IPS-20b (cell line): Measurements from ENCODE around the gene HLA-B.
A peak's percentile ranks its signal among the peaks of the same experiment; 100 is the strongest.
"Not testable (repeated sequence)": the region's sequence is repeated elsewhere in the genome, so short reads cannot be mapped to it uniquely, and the experiment has no call there.

Source experiments
- H3K27ac ChIP-seq: one replicate; pipeline ENCODE4 v1.5.1; 2013; ENCODE audit warnings: low read length
- H3K27me3 ChIP-seq: 2 replicates; pipeline ENCODE4 v1.6.1; 2013; ENCODE audit warnings: mild to moderate bottlenecking, low read length, inconsistent platforms; ENCODE audit not compliant: insufficient read depth
- H3K36me3 ChIP-seq: 2 replicates; pipeline ENCODE4 v1.6.1; 2013; ENCODE audit warnings: low read depth, mild to moderate bottlenecking, inconsistent platforms, low read length, moderate library complexity; ENCODE audit not compliant: insufficient read depth
- H3K4me1 ChIP-seq: 2 replicates; pipeline ENCODE4 v1.6.1; 2013; ENCODE audit warnings: mild to moderate bottlenecking, control low read depth, inconsistent platforms, low read length, moderate library complexity; ENCODE audit not compliant: insufficient read depth
- H3K4me3 ChIP-seq: 2 replicates; pipeline ENCODE4 v1.5.1; 2013; ENCODE audit warnings: mild to moderate bottlenecking, low read length, inconsistent platforms
- H3K9ac ChIP-seq: 2 replicates; pipeline ENCODE4 v1.6.1; 2013; ENCODE audit warnings: low read depth, mild to moderate bottlenecking, inconsistent platforms, low read length, moderate library complexity
- H3K9me3 ChIP-seq: 2 replicates; pipeline ENCODE4 v1.6.1; 2013; ENCODE audit warnings: mild to moderate bottlenecking, low read depth, low read length, inconsistent platforms; ENCODE audit not compliant: insufficient read depth

Gene HLA-B

DNA sequence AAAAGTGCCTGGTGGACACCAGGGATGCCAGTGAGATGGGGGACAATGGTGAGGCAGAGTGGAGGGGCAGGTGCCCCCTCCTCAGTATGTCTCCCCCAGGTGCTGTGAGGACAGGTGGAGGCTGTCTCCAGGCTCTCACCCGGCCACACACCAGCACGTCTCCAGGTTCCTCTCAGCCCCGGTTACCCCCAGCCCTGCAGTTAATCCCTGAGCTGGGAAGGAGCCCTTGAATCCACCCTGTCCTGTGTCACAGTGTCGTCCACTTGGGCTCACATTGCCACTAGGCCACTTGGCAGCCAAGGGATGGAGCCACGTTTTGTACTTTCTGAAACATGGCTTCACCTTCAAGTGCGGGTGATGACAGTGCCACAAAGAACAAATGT is 21.7 kb upstream of the HLA-B start:
- no peak overlapping the region for H3K27ac ChIP-seq
- no peak overlapping the region for H3K9ac ChIP-seq
- no peaks in the 10 kb centered on the region for H3K4me1 ChIP-seq
- H3K27me3 ChIP-seq: no peaks in the 10 kb centered on the region; the same call in 1 of the 2 replicates
- no peak overlapping the region for H3K4me3 ChIP-seq
- H3K9me3 ChIP-seq: no peaks in the 10 kb centered on the region
- H3K36me3 ChIP-seq: no peaks in the 10 kb centered on the region

- no peaks in the 10 kb centered on the region for H3K4me1 ChIP-seq
- no peak overlapping the region for H3K27ac ChIP-seq
- no peak overlapping the region for H3K9ac ChIP-seq
- H3K27me3 ChIP-seq: no peaks in the 10 kb centered on the region; the same call in 1 of the 2 replicates
- no peaks in the 10 kb centered on the region for H3K36me3 ChIP-seq
- H3K4me3 ChIP-seq: no peak overlapping the region
- H3K9me3 ChIP-seq: no peaks in the 10 kb centered on the region
Measured at GRCh38 chr6:31378062-31378720, 21.2 kb upstream of the HLA-B start.

DNA sequence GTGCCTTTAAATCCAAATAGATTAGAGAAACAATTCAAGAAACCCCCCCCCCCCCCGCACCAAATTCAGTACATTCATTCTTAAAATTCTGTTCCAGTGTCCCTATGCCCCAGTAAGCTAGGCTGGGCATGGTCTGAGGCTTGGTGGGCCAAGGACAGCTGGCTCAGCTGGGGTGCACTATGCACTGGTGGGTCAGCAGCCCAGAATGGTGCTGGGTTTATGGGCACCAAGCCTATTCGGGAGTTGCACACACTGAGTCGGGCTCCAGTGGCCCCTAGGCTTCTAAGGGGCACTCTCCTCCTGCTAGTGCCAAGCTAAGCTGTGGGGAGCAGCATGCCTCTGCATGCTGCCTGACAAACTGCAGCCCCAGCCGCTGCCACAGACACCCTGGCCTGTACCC is 20.1 kb upstream of the HLA-B start:
- Histone ChIP-seq H3K27me3 (no peaks in the 10 kb centered on the region; the same call in 1 of the 2 replicates), H3K4me1 (no peaks in the 10 kb centered on the region), H3K36me3 (no peaks in the 10 kb centered on the region), H3K4me3 (no peak overlapping the region), H3K27ac (no peak overlapping the region), H3K9ac (no peak overlapping the region), H3K9me3 (no peaks in the 10 kb centered on the region)

DNA sequence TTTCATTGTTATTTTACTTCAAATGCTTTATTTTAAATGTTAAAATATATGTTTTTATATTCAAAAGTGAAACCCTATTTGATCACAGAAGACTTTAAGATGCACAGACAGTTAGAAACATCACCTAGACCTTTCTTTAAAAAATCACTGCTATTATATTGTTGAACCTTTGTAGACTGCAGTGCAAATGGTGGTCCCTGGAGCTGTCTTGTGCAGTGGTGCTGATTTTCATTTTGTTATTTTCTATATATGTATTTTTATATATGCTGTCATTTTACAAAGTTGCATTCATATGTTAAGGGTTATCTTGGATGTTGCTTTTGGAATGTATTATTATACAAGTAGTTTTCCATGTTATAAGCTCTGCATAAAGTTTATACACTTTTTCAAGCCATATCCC is 18.7 kb upstream of the HLA-B start:
- H3K4me3 ChIP-seq: no peak overlapping the region
- no peaks in the 10 kb centered on the region for H3K4me1 ChIP-seq
- no peak overlapping the region for H3K9ac ChIP-seq
- no peak overlapping the region for H3K27ac ChIP-seq
- H3K27me3 ChIP-seq: no peaks in the 10 kb centered on the region; the same call in 1 of the 2 replicates
- H3K36me3 ChIP-seq: no peaks in the 10 kb centered on the region
- no peaks in the 10 kb centered on the region for H3K9me3 ChIP-seq

- not testable (repeated sequence) for H3K4me1 ChIP-seq, H3K4me3 ChIP-seq, H3K9ac ChIP-seq, H3K36me3 ChIP-seq, H3K27ac ChIP-seq, H3K27me3 ChIP-seq, H3K9me3 ChIP-seq
Measured at GRCh38 chr6:31374118-31374517, 17.1 kb upstream of the HLA-B start.

- Histone ChIP-seq H3K27ac (no peak overlapping the region), H3K27me3 (peaks cover 42% of the 10 kb centered on the region), H3K36me3 (no peaks in the 10 kb centered on the region), H3K4me3 (no peak overlapping the region), H3K9me3 (no peaks in the 10 kb centered on the region), H3K9ac (no peak overlapping the region), H3K4me1 (no peaks in the 10 kb centered on the region)
Measured at GRCh38 chr6:31368461-31368860, 11.5 kb upstream of the HLA-B start.

DNA sequence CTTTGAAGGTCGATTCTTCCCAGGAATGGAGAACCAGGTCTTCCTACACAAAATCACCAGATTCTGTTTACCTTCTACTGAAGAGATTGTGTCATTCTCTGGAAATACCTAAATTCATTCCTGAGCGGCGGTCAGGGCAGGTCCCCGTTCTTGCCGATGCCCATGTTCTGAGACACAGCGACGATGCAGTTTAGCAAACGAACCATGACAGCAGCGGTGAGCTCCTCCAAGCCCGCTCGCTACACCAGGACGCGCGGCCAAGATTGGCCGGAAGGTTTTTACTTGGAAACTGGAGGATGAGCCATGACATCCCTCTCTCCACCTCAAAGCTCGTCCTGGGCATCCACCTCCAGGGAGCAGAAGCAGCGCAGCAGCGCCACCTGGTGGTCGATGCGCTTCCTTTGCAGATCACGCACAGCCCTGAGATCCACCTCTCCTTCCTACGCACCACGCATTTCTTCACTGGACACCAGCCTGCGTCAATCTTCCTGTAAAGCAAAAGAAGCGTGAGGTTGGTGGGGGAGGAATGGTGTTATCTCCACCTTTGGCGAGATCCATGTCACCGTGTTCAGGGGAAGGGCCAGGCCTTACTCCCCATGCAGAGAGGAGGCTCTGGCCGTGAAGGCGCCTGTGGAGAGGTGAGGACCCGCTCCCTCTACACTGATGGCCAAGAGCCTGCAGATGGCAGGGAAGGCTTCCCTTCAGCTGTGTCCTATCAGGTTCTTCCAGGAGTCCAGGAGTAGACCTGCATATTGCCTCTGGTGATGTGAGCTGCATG is 9.9 kb upstream of the HLA-B start:
- Histone ChIP-seq H3K27ac (no peak overlapping the region), H3K36me3 (no peaks in the 10 kb centered on the region), H3K9me3 (no peaks in the 10 kb centered on the region), H3K27me3 (peaks cover 51% of the 10 kb centered on the region), H3K4me3 (peak overlapping the region; percentile 48; the same call in 1 of the 2 replicates), H3K9ac (no peak overlapping the region), H3K4me1 (no peaks in the 10 kb centered on the region)

DNA sequence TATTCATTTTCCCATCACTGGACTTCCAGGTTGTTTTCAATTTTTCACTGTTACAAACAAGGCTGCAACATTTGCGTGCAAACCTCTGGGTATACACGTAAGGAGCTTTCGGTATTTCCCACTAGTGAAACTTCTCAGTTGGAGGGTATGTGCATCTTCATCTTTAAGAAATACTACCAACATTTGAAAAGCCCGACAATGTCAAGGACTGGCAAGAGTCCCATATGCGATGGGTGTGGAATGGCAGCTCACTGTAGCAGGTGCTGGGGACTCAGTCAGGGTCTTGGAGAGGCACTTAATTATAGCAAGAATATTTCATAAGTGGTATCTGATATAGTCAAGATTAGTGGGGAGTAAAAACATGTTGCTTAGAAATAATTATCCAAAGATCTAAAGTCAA is 8.9 kb upstream of the HLA-B start:
- Histone ChIP-seq H3K9me3 (no peaks in the 10 kb centered on the region), H3K27me3 (peaks cover 51% of the 10 kb centered on the region), H3K9ac (no peak overlapping the region), H3K4me3 (no peak overlapping the region), H3K27ac (no peak overlapping the region), H3K4me1 (no peaks in the 10 kb centered on the region), H3K36me3 (no peaks in the 10 kb centered on the region)

GRCh38 chr6:31363811-31364210 is 6.8 kb upstream of the HLA-B start:
- Histone ChIP-seq H3K27me3 (peaks cover 70% of the 10 kb centered on the region), H3K4me1 (no peaks in the 10 kb centered on the region), H3K36me3 (no peaks in the 10 kb centered on the region), H3K27ac (no peak overlapping the region), H3K9me3 (no peaks in the 10 kb centered on the region), H3K4me3 (no peak overlapping the region), H3K9ac (no peak overlapping the region)

GRCh38 chr6:31362751-31363150 is 5.8 kb upstream of the HLA-B start:
- Histone ChIP-seq H3K27ac (no peak overlapping the region), H3K4me1 (no peaks in the 10 kb centered on the region), H3K9ac (no peak overlapping the region), H3K36me3 (no peaks in the 10 kb centered on the region), H3K9me3 (no peaks in the 10 kb centered on the region), H3K27me3 (peaks cover 70% of the 10 kb centered on the region), H3K4me3 (no peak overlapping the region)

- H3K36me3 ChIP-seq: no peaks in the 10 kb centered on the region
- no peaks in the 10 kb centered on the region for H3K9me3 ChIP-seq
- H3K27me3 ChIP-seq: peaks cover 74% of the 10 kb centered on the region
- no peak overlapping the region for H3K4me3 ChIP-seq
- H3K27ac ChIP-seq: no peak overlapping the region
- no peak overlapping the region for H3K9ac ChIP-seq
- H3K4me1 ChIP-seq: no peaks in the 10 kb centered on the region
Measured at GRCh38 chr6:31359581-31359980, 2.6 kb upstream of the HLA-B start.

- Histone ChIP-seq H3K4me3 (no peak overlapping the region), H3K27ac (no peak overlapping the region), H3K4me1 (no peaks in the 10 kb centered on the region), H3K27me3 (peaks cover 76% of the 10 kb centered on the region), H3K36me3 (no peaks in the 10 kb centered on the region), H3K9me3 (no peaks in the 10 kb centered on the region), H3K9ac (no peak overlapping the region)
Measured at GRCh38 chr6:31358302-31358701, 1.3 kb upstream of the HLA-B start.
